IPS DF 4.7 (cell line): ENCODE measurements around the gene NEUROD2.
"Not testable (repeated sequence)": the region's sequence is repeated elsewhere in the genome, so short reads cannot be mapped to it uniquely, and the experiment has no call there.

Source experiments
- DNase-seq: peaks from one replicate; pipeline ENCODE4 v3.0.0-alpha.2; 2013; ENCODE audit warnings: low spot score; ENCODE audit errors: extremely low read depth

NEUROD2 gene

DNA sequence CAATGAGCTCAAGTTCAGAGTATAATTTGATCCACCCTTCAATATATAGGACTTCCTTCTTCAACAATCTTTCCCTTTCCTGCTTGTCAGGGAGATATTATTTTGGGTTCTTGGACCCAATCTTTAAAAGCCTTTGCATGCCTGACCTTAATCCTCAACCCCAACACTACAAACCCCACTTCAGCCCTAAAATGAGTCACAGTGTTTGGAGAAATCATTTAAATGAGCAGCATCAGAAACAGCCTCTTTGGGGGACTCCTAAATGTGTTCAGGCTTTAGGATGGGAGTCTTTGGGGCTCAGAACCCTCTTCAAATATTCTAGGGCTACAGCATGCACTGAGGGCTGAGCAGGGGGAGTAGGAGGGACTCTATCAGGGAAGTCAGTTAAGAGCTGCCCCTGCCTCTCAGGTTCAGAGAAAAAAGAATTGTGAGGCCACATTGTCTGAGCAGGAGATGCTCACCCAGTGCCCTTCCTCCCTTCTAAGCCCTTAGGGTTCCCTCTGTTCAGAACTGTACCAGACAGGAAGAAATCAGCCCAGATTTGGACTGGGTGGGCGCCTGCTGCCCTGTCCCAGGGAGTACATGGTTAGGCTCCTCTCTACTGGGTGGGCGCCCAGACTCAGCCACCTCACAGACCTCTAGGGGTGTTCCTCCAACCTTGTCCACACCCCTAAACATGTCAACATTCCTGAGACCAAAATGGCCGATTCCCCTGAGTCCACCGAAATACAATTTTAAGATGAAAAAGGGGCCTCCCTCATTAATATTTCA is 5.0 kb downstream of the NEUROD2 start:
- no peak for DNase-seq

DNA sequence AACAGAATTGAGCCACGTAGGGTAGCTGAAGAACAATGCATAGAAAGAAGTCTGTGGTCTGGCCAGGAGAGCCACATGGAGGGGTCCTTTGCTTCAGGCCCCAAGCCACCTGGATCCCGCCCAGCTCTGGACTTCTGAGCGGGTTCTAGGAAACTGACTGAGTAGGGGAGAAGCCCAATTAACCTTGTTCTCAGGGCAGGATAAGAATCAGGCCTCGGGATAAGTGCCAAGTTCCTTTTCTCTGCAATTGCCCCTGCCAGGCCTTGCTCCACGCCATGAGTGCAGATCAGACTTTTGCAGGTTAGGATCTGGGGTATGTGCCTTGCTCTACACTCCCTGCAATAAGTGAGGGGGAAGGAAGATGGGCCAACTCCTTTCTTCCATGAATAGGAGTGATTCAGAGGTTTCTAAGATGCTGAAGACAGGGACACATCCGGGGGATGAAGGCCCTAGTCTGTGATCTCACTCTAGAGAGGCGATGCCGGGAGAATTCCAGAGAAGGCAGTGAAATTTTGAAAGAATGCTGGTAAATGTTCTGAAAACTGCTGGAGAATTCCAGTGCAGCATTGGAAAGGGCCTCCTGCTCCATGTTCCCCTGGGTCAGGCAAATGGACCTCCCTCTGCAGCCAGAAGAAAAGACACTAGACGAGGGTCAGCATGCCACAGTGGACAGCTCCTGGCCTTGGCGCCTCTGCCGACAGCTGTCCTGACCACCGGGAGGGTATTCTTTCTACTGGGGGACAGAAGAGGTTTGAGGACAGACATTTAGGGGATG is 5.8 kb downstream of the NEUROD2 start:
- no peak for DNase-seq

- no peak for DNase-seq
These were observed 6.6 kb downstream of the NEUROD2 start for GRCh38 chr17:39600997-39601597.

DNA sequence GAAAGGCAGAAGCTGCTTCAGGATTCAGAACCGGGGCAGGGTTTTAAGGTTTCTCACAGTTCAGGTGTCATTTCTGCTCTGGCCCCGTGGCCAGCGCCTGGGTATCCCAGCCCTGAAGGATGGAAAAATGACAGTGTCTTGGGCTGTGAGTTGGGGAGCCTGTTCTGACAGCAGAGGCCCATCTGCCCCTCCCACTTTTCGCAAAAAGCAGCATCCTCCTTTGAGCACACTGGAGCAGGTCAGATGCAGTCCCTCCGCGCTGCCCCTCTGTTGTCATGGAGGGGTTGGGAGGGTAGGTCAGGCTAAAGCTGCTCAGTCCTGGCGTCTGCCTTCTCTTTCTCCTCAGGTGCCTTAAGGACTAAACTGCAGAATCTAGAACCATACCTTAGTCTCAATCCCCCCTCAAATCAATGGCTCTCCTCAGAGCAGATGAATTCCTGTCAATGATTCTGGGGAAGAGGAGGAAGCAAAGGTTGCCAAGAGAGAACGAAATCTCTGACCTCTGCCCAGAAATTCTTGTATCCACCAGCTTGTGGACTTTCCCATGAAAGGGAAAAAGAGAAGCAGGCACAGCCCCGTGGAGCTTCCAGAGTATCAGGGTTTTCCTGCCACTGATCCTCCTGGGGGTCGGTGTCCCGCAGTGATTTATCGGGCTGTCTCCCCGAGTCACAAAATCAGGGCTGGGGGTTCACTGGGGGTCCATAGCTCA is 7.3 kb downstream of the NEUROD2 start:
- DNase-seq, result no peak

DNA sequence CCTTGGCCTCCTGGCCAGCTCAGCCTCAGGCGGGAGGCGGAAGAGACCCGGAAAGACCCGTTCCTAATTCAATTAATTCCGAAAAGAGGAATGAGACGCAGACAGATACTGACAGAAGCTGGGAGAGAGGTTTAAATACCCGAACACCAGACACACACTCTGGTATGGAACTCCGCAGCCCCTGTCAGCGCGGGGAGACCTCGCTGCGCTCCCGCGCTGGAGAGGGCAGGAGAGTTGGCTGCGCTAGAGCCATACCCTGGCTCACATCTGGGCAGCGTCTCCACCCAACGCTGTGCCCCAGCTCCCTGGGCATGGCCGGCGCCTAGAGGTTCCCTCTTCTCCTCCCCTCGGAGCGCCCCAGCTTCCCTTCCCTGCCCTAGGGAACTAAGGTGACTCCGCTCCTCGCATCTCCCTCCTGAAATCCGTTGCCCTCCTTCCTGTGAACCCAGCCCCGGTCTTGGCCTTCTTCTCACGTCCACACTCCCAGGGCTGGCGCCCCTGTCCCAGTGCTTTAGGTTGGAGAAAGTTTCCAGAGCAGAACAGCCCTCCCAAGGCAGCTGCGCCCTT is 8.0 kb downstream of the NEUROD2 start:
- DNase-seq, result no peak

- DNase-seq, result no peak
These were observed 8.6 kb downstream of the NEUROD2 start for GRCh38 chr17:39599004-39599664.

DNA sequence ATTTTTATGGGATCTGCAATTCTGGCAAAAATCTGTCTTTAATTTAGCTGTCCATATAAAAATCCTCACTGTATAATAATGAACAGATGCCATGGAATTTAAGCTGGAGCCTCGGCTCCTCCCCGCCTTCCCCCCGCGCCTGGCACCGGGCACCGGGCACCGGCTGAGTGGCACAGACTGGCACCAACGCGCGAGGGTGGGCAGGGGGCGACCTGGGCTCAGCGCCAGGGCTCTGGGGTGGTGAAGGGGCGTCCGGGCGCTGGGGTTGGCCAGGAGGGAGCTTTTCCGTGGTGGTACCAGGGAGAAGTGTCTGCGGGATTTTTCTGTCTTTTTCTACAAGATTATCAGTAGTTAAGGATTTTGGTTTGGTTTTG is 9.1 kb downstream of the NEUROD2 start:
- DNase-seq, result no peak

DNA sequence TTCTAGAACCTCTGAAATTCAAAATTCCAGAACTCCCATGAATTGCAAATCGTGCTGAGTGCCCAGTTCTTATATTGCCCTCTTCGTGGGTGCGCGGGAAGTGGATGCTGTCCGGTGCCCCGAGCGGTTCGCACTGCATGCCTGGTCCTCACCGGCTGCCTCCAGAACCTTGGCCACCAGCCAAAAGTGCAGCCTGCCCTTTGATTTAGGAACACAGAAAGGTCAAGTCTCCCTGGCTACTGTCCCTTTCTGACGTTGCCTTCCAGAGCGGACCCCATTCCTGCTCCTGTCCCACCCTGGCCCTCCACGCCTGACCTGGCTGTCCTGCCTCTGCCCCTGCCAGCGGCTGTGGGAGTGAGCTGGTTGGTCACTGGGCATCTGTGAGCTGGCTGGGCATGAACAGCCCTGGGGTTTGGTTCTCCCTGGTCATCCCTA is 9.7 kb downstream of the NEUROD2 start:
- no peak for DNase-seq

DNA sequence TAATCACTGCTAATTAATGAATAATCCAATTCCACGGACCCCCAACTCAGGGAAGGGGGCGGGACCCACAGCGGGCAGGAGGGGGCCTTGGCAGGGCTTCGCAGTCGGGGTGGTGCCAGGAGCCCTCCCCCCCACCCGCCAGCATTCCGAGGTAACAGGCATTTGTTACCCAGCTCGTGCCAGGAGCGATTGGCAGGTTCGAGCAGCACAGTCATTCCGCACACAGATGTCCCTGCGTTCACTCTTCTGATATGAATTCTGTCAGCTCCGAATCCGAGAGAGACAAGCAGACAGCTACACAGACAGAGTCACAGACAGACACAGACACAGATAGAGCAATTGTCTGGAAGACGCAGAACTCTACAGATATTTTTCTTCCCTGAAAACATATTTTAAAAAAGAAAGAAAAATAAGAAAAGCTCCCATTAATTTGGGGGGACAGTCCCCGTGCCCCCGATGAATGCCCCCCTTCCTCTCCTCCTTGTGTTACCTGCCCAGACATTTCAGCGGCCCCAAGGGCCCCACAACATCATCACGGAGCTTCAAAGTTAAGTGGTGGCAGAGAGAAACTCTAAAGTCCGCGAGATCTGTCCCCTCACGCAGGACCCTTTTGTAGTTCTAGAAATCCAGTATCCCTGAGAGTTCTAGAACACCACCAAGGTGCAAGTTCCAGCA is 10.2 kb downstream of the NEUROD2 start:
- no peak for DNase-seq

DNA sequence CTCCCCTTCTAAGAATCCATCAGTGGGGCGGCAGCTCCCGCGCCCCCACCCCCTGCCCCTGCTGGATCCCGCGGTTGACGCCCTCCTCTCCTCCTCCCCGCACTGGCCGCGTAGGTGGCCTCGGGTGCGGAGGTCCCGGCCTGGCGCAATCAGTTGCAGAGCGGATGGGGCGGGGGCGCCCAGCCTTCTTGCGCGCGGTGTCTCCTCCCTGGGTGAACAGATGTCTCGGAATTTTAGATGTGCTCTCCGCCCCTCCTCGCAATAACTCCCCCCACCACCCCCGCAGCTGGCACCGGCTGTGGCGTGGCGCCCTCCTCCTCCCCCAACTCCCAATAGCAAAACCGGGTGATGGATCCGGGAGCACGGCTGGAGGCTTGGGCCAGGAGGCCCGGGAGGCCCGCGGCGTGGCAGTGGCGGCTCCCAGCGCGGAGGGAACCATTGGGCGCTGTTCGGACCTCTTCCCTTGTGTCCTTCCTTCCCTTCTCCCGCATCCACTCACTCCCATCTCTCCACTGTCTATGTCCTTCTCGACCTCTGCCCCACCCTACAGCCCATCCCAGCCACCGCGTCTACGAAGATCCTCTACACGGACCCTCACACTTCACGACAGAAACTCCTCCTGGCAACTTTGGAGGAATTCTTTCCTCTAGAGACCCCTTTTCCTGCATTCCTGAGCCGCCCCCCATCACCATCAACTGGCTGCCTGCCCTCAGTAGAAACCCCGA is 11.0 kb downstream of the NEUROD2 start:
- DNase-seq, result no peak

- DNase-seq, result no peak
These were observed 11.7 kb downstream of the NEUROD2 start for GRCh38 chr17:39595928-39596510.

GRCh38 chr17:39595294-39595693 is 12.4 kb downstream of the NEUROD2 start:
- DNase-seq, result no peak

- DNase-seq, result no peak
These were observed 14.3 kb downstream of the NEUROD2 start for GRCh38 chr17:39593371-39593770.

DNA sequence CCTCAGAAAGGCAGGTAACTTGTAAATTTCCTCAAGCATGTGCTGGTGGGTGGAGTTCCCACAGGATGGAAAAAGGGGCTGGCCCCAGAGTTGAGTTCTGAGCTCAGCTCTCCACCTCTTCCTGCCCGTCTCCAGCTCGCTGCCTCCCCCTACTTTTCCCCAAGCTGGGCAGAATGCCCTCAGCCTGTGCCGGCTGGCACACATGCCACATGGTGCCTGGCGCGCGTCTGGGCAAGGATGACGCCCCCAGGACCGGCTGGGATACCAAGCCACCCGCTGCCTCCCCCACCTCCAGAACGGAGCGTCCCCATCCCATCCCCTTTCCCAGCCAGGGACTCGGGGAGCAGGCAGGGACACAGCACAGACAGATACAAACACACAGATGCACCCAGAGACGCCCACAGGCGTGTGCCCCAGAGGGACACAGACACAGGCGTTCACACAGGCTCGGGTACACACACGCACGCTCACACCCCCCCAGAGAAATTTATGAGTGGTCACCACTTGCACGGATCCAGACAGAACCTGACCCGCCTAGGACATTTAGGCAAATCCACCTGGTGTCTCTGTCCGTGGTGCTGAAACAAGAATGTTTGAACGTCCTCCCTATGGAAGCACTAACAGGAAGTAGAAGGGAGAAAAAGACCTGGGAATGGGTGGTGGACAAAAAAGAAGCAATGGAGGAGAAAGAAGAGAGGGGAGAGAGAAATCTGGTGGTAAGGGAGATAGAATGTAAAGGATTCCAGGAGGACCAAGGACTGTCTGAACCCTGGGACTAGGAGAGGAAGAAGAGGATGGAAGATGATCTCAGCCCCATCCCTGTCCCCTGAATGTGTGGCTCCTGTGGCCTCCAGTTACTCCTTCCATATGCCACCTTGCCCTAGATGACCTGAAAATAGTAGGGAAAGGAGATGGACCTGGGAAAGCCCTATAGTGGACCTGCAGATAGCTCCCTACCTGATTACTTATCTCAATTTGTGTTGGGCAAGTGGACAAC is 15.5 kb downstream of the NEUROD2 start:
- DNase-seq, result no peak

DNA sequence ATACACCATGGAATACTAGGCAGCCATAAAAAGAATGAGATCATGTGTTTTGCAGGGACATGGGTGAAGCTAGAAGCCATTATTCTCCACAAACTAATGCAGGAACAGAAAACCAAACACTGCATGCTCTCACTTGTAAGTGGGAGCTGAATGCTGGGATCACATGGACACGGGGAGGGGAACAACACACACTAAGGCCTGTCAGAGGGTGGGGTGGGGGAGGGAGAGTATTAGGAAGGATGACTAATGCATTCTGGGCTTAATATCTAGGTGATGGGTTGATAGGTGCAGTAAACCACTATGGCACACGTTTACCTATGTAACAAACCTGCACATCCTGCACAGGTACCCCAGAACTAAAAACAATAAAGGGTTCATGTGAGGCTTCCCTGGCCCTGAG is 17.5 kb downstream of the NEUROD2 start:
- not testable (repeated sequence) for DNase-seq

DNA sequence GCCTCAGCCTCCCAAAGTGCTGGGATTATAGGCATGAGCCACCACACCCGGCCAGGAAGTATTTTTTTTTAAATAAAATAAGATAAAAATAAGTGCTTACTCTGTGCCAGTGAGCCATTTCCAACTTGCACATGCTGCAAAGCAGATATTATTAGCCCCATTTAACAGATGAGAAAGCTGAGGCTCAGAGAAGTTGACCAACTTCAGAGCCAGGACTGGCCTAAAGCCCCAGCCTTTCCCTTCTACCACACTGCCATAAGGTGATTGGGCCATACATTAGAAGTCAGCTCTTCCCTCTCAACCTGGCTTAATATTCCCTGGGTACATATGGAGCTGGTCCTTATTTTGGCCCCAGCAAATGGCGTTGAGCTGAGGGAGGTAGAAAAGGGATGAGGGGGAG is 25.1 kb downstream of the NEUROD2 start:
- no peak for DNase-seq

- DNase-seq, result no peak
These were observed 26.0 kb downstream of the NEUROD2 start for GRCh38 chr17:39581759-39582085.

DNA sequence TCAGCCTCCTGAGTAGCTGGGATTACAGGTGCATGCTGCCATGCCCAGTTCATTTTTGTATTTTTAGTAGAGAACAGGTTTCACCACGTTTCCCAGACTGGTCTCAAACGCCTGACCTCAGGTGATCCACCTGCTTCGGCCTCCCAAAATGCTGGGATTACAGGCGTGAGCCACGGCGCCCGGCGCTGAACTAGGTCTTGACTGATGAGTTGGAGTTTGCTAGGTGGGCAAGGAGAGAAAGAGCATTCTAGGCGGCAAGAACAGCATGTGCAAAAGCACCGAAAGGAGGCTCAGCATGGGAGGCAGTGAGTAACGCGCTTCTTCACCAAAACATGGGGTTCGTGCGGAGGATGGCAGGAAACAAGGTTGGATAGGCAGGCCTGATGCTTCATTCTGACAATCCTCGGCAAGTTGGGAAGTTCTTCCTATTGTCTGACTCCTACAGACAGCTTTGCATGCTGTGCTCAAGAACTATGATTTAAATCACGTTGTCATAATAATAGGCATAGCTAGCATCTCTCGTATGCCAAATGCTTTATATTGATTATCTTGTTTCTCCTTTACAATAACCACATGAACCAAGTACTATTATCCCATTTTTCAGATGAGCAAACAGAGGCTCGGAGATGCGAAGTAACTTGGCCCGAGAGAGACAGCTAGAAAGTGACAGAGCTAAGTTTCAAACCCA is 26.5 kb downstream of the NEUROD2 start:
- no peak for DNase-seq
